Mucosa of descending colon (tissue), 3 donors: ENCODE data around the gene DRAM1. TPM values are rescaled to one million over a fixed set of nuclear protein-coding genes. Genes with fewer than 3 reads are reported as not detected.

Source experiments
- ATAC-seq: fragments of 200-7000 bp; cut with Tn5 transposase; one replicate; pipeline ENCODE4 v1.9.1; 2020; ENCODE audit warnings: mild to moderate bottlenecking, moderate library complexity
- DNase-seq, 3 donors: peaks; one replicate each; pipeline ENCODE4 v3.0.0-alpha.2; 2020
- H3K36me3 ChIP-seq: fragments of 200-600 bp; one replicate; pipeline ENCODE4 v1.8.0; 2021; ENCODE audit warnings: low read depth, mild to moderate bottlenecking
- H3K4me1 ChIP-seq: fragments of 200-600 bp; one replicate; pipeline ENCODE4 v1.8.0; 2021; ENCODE audit warnings: low read depth, mild to moderate bottlenecking
- H3K4me3 ChIP-seq: fragments of 200-600 bp; one replicate; pipeline ENCODE4 v1.8.0; 2021; ENCODE audit warnings: mild to moderate bottlenecking
- H3K9me3 ChIP-seq: fragments of 200-600 bp; one replicate; pipeline ENCODE4 v1.8.0; 2021; ENCODE audit warnings: mild to moderate bottlenecking
- intact Hi-C, 2 donors: fragments of 100-400 bp; cut with DNase I in 1 of 2; cut with micrococcal nuclease in 1 of 2; formaldehyde crosslinking; loops; one replicate each; pipeline versions ENCODE4 v1.11.0 to v1.11.1; 2022; cut with DNase I, micrococcal nuclease
- total RNA-seq, 3 donors: library from RNA; stranded (reverse); fragmentation: NEBNext Ultra II Directional in 2 of 3; extraction: Animal tissue kit (Norgen Biotek cat#: 25700) in 2 of 3; gene quantifications; one replicate each; pipeline versions ENCODE4 v1.2.1 to v1.2.4, GENCODE V29; 2021 to 2023
- TF ChIP-seq, protein P1 (sequence below): fragments of 200-600 bp; IDR thresholded peaks from one replicate; pipeline ENCODE4 v1.8.0; 2022; ENCODE audit warnings: antibody characterized with exemption, mild to moderate bottlenecking
- donor health status: DM: no; HTN: no; CAD: no; lungs with moderate emphysema.
- donor health status: DM: no; HTN: no; CAD: no.
- donor health status: DM: no; HTN: yes; CAD: no.

The DRAM1 gene
- total RNA-seq, 3 donors from 2014 or later, result 4.3 to 25.2 (median 10.1) TPM

DNA sequence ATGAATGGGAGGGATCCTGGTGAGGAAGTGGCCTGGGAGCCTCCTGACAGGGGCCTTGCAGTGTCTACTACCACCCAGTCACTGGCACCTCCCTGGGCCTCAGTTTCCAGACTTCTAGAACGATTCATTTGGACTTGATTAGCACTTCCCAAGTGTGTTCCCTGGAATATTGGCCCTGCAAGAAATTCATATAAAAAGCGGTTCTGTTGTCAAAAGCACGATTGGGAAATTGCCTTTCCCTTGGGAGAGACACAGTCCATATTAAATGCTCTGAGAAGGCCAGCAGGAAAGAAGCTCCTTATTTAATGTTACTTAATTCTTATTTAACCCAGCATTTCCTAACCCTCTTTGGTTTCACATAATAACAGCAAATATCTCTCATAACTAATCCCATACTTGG is 61.9 kb downstream of the DRAM1 start:
- intact Hi-C loops, result loop anchor here in 1 of 2 donors (10.0 kb wide), 1 partner anchor 545 kb away; the partner anchor contains the start of gene IGF1
- DNase-seq, result no peak
- H3K4me3 ChIP-seq, result no peak overlapping the region
- H3K4me1 ChIP-seq, result peaks cover 5% of the 10 kb centered on the region
- TF ChIP-seq, protein P1, sequence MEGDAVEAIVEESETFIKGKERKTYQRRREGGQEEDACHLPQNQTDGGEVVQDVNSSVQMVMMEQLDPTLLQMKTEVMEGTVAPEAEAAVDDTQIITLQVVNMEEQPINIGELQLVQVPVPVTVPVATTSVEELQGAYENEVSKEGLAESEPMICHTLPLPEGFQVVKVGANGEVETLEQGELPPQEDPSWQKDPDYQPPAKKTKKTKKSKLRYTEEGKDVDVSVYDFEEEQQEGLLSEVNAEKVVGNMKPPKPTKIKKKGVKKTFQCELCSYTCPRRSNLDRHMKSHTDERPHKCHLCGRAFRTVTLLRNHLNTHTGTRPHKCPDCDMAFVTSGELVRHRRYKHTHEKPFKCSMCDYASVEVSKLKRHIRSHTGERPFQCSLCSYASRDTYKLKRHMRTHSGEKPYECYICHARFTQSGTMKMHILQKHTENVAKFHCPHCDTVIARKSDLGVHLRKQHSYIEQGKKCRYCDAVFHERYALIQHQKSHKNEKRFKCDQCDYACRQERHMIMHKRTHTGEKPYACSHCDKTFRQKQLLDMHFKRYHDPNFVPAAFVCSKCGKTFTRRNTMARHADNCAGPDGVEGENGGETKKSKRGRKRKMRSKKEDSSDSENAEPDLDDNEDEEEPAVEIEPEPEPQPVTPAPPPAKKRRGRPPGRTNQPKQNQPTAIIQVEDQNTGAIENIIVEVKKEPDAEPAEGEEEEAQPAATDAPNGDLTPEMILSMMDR, result no peak
- no peaks in the 10 kb centered on the region for H3K36me3 ChIP-seq
- H3K9me3 ChIP-seq, result no peaks in the 10 kb centered on the region
- no peak for ATAC-seq

DNA sequence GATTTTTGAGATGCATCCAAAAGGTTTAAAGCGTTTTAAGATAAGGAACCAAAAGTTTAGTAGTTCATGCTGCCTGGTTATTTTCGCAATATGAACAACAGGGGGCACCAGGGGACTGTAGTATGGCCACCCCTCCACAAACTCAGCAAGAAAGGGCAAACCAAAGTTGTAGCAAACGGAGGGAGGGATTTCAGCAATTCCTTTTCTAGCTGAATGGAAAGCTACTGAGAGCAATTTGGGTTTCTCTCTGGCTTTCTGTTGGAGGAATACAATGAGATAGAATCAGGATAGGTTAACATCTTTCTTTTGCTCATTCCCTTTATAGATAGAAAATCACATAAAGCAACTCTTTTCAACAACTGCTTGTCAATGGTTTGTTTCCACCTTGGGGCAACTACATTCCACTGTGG is 62.5 kb downstream of the DRAM1 start:
- intact Hi-C loops, result loop anchor here in 1 of 2 donors (10.0 kb wide), 1 partner anchor 545 kb away; the partner anchor contains the start of gene IGF1
- no peak overlapping the region for H3K4me3 ChIP-seq
- ATAC-seq (peak; percentile 75), DNase-seq (peak in 1 of 3 donors; percentile 75)
- no peaks in the 10 kb centered on the region for H3K9me3 ChIP-seq
- H3K4me1 ChIP-seq, result peaks cover 5% of the 10 kb centered on the region
- TF ChIP-seq, protein P1, result peak; percentile 26
- H3K36me3 ChIP-seq, result no peaks in the 10 kb centered on the region

DNA sequence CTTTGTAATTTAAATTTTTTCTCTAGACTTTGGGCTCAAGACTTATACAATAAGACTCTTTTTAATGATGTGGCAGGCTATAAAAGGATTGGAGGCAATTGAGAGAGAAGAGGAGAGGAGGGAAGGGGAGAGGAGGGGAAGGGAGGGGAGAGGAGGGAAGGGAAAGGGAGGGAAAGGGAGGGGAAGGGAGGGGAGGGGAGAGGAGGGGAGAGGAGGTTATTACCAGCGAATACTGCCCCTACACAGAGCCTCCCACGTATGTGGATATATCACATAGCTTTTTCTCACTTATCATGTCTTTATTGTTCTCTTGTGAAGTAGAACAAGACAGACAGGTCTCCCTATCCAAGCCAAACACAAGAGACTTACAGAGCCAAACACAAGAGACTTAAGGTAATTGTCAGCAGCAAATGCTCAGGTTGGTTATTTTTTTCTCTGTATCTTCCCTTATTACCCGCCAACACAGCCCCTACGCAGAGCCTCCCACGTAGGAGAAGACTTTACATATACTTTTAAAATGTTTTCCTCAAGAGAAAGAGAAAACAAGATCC is 63.1 kb downstream of the DRAM1 start:
- intact Hi-C loops, result no loop called here
- TF ChIP-seq, protein P1, result no peak
- no peak for DNase-seq
- ATAC-seq, result no peak
- Histone ChIP-seq H3K4me3 (no peak overlapping the region), H3K36me3 (no peaks in the 10 kb centered on the region), H3K4me1 (peaks cover 5% of the 10 kb centered on the region), H3K9me3 (no peaks in the 10 kb centered on the region)

DNA sequence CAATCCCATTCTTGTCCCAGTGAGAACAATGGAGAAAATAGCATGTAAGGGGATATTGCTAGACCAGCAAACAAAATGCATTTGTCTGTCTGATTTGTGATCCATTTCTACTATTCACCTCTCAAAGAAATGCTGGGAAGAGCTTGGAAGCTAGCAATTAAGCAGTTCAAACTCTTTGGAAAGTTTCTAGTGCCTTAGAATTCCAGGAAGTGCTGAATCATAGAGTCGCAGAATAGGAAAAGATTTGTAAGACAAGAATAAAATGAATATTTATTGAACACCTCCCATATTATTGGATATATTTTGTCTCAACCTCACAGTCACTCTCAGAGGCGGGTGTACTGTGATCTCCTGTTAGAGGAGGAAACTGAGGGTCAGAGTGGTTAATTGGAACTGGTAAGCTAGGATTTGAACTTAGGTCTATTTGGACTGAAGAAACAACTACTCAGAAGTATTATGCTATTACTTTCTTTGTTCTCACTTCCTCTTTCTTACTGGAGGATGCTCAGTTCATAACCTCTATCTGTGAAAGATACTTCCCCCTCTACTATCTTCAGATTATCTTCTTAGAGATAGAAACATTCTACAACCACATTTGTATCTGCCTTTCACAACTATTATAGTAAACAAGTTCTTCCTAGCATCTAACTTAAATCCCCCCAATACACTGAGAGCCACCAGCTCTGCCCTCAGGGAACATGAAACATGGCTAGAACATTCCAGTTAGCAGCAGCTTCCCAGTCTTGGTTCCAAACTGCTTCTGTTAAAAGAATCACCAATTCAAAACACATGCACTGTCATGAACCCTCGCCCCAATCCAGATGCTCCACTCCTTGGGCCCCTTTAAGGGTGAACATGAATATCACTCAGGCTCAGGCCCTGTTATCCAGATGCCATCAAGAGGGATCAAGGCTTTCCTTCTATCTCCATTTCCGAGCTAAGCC is 64.2 kb downstream of the DRAM1 start:
- H3K36me3 ChIP-seq, result no peaks in the 10 kb centered on the region
- ATAC-seq (no peak), DNase-seq (no peak)
- peaks cover 5% of the 10 kb centered on the region for H3K4me1 ChIP-seq
- no peaks in the 10 kb centered on the region for H3K9me3 ChIP-seq
- TF ChIP-seq, protein P1, result no peak
- H3K4me3 ChIP-seq, result no peak overlapping the region
- intact Hi-C loops, result no loop called here

DNA sequence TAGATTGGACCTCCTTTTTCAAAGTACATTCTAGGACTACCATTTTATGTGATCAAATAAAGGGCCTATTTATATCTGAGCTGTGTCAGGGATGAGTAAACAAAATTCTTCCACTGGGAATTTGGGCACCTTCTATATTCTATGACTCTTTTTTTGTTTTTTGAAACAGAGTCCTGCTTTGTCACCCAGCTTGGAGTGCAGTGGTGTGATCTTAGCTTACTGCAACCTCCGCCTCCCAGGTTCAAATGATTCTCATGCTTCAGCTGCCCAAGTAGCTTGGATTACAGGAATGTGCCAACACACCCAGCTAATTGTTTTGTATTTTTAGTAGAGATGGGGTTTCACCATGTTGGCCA is 64.8 kb downstream of the DRAM1 start:
- DNase-seq, result no peak
- TF ChIP-seq, protein P1, result no peak
- Histone ChIP-seq H3K36me3 (no peaks in the 10 kb centered on the region), H3K9me3 (no peaks in the 10 kb centered on the region), H3K4me3 (no peak overlapping the region), H3K4me1 (peaks cover 5% of the 10 kb centered on the region)
- intact Hi-C loops, result no loop called here
- ATAC-seq, result no peak
